ENCODE data around the gene SLIT3. TPM values are rescaled to one million over a fixed set of nuclear protein-coding genes. Genes with fewer than 3 reads are reported as not detected.

The SLIT3 gene
- total RNA-seq, 1 experiment from 2014 or later = 0.92 TPM

GRCh38 chr5:168749391-168750100 lies 551.4 kb downstream of the SLIT3 start:
- Histone ChIP-seq H3K23ac (ENCODE audit: insufficient read length, low read depth, low read length) (no peak overlapping the region), H4K20me1 (ENCODE audit: control insufficient read depth, insufficient read depth, insufficient read length) (no peaks in the 10 kb centered on the region), H3K18ac (ENCODE audit: insufficient read length, low read depth, low read length) (no peak overlapping the region), H3K14ac (ENCODE audit: insufficient read depth, low read length) (no peak overlapping the region), H4K5ac (ENCODE audit: insufficient read length, low read depth, low read length) (no peak overlapping the region), H3K9me3 (ENCODE audit: control insufficient read depth, low read depth, low read length) (no peaks in the 10 kb centered on the region), H3K79me1 (ENCODE audit: insufficient read depth, low read depth, low read length, poor library complexity, severe bottlenecking) (no peaks in the 10 kb centered on the region), H4K91ac (ENCODE audit: insufficient read length, low read depth, low read length) (no peak overlapping the region), H2BK120ac (ENCODE audit: low read depth, low read length, poor library complexity, severe bottlenecking) (no peak overlapping the region), H3K27me3 (ENCODE audit: insufficient read depth, low read length) (no peaks in the 10 kb centered on the region), H3K79me2 (ENCODE audit: insufficient read depth, low read length) (no peaks in the 10 kb centered on the region), H2BK5ac (ENCODE audit: insufficient read length, low read length) (no peak overlapping the region), H2AFZ (ENCODE audit: low read length) (no peak overlapping the region), H3K4me1 (ENCODE audit: insufficient read depth, low read length) (no peaks in the 10 kb centered on the region), H2AK5ac (ENCODE audit: insufficient read length, low read length) (no peak overlapping the region), H3K56ac (ENCODE audit: insufficient read length, low read depth, low read length) (no peak overlapping the region), H3T11ph (ENCODE audit: low read length) (no peak overlapping the region), H2BK20ac (ENCODE audit: low read depth, low read length, poor library complexity, severe bottlenecking) (no peak overlapping the region), H3K4ac (ENCODE audit: low read depth, low read length) (no peak overlapping the region), H3K4me2 (ENCODE audit: insufficient read depth, insufficient read length, low read length) (no peak overlapping the region), H2BK12ac (ENCODE audit: insufficient read length, low read depth, low read length) (no peak overlapping the region), H2BK15ac (ENCODE audit: low read depth, low read length) (no peak overlapping the region), H3K9ac (ENCODE audit: extremely low read depth, insufficient read length, low read length) (no peak overlapping the region), H3K27ac (ENCODE audit: insufficient read length, low read depth, low read length) (no peak overlapping the region), H3K23me2 (ENCODE audit: insufficient read length, low read depth, low read length, poor library complexity, severe bottlenecking) (no peaks in the 10 kb centered on the region), H4K8ac (replicated peaks; ENCODE audit: insufficient read length, low read depth, low read length) (no peak overlapping the region)
- peaks cover 3 to 4% of the 10 kb centered on the region in 2 experiments for H3K4me1 Mint-ChIP-seq
- H3K36me3 Mint-ChIP-seq (ENCODE audit: insufficient read depth in 1 of 3, low read depth in 3 of 3) = peaks cover 0 to 4% (median 0%) of the 10 kb centered on the region in 3 experiments; a peak in 2 of 7 replicates
- no peak overlapping the region for H3K4me3 Mint-ChIP-seq
- TF ChIP-seq CTCF (conservative IDR thresholded peaks at IDR 0.05) = no peak
- peaks cover 47% of the 10 kb centered on the region for H3K27me3 Mint-ChIP-seq (ENCODE audit: low read depth)
- H3K27ac Mint-ChIP-seq = peak overlapping the region in 1 of 3 experiments; percentile 49; a peak in 2 of 7 replicates
- no CpG with 5 or more reads among the region's 11 CpGs for WGBS (ENCODE audit: extremely low coverage, insufficient read length, low lambda C conversion rate)
- no peak for DNase-seq
- H3K9me3 Mint-ChIP-seq = no peaks in the 10 kb centered on the region; a peak in 1 of 5 replicates
